GM12872 (cell line): ENCODE data around the gene PPP1R14C.

ENCODE experiments used
- CTCF ChIP-seq: IDR thresholded peaks from 3 replicates; pipeline ENCODE4 v1.5.1; 2011; ENCODE audit warnings: low read depth, mild to moderate bottlenecking, low read length, moderate library complexity; ENCODE audit not compliant: insufficient read depth

Gene PPP1R14C

GRCh38 chr6:150224820-150225219, 82.0 kb downstream of the PPP1R14C start:
- TF ChIP-seq CTCF: no peak

DNA sequence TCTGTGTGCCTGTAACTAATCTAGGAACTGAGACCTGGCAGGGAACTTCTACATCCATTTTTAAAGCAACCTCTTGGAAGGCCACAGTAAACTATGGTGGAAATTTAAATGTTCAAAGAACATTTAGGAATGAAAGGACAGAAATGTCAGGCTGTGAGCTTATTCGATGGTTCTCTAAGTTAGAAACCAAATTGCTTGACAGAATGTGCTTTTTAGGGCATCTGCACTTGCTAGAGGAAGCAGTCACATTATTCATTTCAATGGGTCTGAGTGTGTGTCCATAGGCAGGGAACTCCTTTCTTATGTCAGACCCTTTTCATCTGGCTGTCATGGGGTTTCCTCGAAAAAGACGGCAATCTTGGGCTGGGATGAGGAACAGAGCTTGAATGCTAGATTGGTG, 84.4 kb downstream of the PPP1R14C start:
- no peak for TF ChIP-seq CTCF

DNA sequence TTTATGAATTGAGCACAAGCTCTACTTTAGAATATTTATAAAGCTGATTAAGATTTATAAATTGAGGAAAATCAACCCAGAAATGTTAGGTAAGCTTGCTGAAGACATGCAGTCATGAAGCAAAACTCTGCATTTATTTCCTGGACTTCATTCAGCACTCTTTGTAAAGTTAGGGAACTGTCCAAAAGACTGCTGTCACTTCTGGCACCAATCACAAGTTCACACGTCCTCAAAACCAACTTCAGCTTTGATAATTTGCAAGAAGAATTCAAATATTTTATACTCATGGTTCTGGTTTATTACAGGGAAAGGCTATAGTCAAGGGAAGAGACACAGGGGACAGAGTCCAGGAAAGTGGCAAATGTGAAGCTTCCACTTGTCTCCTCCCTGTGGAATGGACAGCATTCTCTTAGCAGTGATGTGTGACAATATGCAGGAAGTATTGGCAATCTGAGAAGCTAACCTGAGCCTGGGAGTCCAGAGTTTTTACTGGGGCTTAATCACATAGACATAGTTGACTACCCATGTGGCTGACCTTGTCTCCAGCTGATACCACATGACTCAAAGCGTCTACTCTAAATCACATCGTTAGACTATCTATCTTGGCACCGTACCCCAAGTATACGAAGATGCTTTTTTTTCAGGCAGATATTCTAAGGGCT, 85.4 kb downstream of the PPP1R14C start:
- TF ChIP-seq CTCF: no peak

GRCh38 chr6:150229436-150230163, 86.8 kb downstream of the PPP1R14C start:
- TF ChIP-seq CTCF: no peak

GRCh38 chr6:150230164-150230561, 87.3 kb downstream of the PPP1R14C start:
- TF ChIP-seq CTCF: no peak

DNA sequence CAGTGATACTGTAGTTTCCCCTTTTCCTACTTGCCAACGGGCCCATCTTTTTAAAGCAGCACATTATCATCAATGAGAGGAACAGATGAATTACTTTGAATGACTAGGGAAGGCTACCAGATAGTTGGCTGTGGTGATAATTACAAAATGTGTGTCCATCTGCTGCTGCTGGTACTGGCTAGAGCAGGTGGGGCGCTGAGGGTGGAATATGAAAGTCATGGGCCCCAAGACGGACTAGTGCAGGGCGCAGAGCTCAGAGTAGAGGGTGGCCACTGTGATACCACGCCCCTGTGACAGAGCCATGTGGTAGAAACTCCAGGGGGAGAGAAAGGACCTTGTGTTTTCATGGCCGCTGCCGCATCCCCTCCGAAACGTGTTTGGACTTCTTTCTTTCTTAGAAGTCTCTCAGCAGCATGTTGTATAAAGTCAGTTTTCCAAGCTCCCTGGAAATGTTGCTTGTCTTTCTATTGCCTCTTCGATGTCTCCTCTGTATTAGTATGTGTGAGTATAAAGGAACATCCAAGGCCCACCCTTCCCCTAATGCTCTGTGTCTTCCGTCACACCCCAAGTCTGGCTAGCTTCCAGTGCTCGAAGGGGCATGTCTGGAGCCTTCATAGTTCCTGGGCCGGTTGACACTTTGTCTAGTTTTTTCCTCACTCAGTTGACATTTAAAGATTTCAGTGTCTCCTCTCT, 88.1 kb downstream of the PPP1R14C start:
- no peak for TF ChIP-seq CTCF

- no peak for TF ChIP-seq CTCF
These were observed 88.6 kb downstream of the PPP1R14C start for GRCh38 chr6:150231525-150231850.
